SJCRH30 (cell line): ENCODE data around the gene CDCP1. TPM values are rescaled to one million over a fixed set of nuclear protein-coding genes. Genes with fewer than 3 reads are reported as not detected.

Experiments used
- DNase-seq, 2 experiments: peaks; one replicate each; pipeline ENCODE4 v3.0.0-alpha.2; 2015 to 2020
- H3K27ac ChIP-seq: fragments of 250-450 bp; sonication (Bioruptor Pico); 2 replicates; pipeline ENCODE4 v1.5.1; 2020; ENCODE audit warnings: mild to moderate bottlenecking, moderate library complexity
- H3K27me3 ChIP-seq: fragments of 250-450 bp; sonication (Bioruptor Pico); 2 replicates; pipeline ENCODE4 v1.5.1; 2020; ENCODE audit warnings: mild to moderate bottlenecking, moderate library complexity
- H3K36me3 ChIP-seq: fragments of 250-450 bp; sonication (Bioruptor Pico); 2 replicates; pipeline ENCODE4 v1.5.1; 2020; ENCODE audit warnings: mild to moderate bottlenecking, moderate library complexity
- H3K4me1 ChIP-seq: fragments of 250-450 bp; sonication (Bioruptor Pico); 2 replicates; pipeline ENCODE4 v1.5.1; 2020; ENCODE audit warnings: mild to moderate bottlenecking, moderate library complexity
- H3K4me3 ChIP-seq: fragments of 250-450 bp; sonication (Bioruptor Pico); 2 replicates; pipeline ENCODE4 v1.5.1; 2020; ENCODE audit warnings: mild to moderate bottlenecking, moderate library complexity
- H3K9me3 ChIP-seq: fragments of 250-450 bp; sonication (Bioruptor Pico); replicated peaks from 2 replicates; pipeline ENCODE4 v1.5.1; 2020; ENCODE audit warnings: mild to moderate bottlenecking, moderate library complexity
- total RNA-seq: library from RNA; depleted of rRNA; stranded (reverse); fragments of >200 nt; shearing (Covaris generic); gene quantifications from 2 replicates; pipeline ENCODE4 v1.2.3, GENCODE V29; 2014

Gene CDCP1
- total RNA-seq, 1 experiment from 2014 or later, result not detected

- no peaks in the 10 kb centered on the region for H3K36me3 ChIP-seq
- no peak overlapping the region for H3K4me3 ChIP-seq
- no peaks in the 10 kb centered on the region for H3K9me3 ChIP-seq
- DNase-seq, result no peak
- no peaks in the 10 kb centered on the region for H3K4me1 ChIP-seq
- no peak overlapping the region for H3K27ac ChIP-seq
- H3K27me3 ChIP-seq, result no peaks in the 10 kb centered on the region
These were observed 11.2 kb downstream of the CDCP1 start for GRCh38 chr3:45134758-45135521.

- H3K9me3 ChIP-seq, result no peaks in the 10 kb centered on the region
- no peak overlapping the region for H3K4me3 ChIP-seq
- no peak overlapping the region for H3K27ac ChIP-seq
- no peak for DNase-seq
- H3K36me3 ChIP-seq, result no peaks in the 10 kb centered on the region
- no peaks in the 10 kb centered on the region for H3K4me1 ChIP-seq
- no peaks in the 10 kb centered on the region for H3K27me3 ChIP-seq
These were observed 13.5 kb downstream of the CDCP1 start for GRCh38 chr3:45132568-45133211.

- H3K27me3 ChIP-seq, result no peaks in the 10 kb centered on the region
- DNase-seq, result no peak
- H3K9me3 ChIP-seq, result no peaks in the 10 kb centered on the region
- H3K36me3 ChIP-seq, result no peaks in the 10 kb centered on the region
- no peak overlapping the region for H3K27ac ChIP-seq
- H3K4me1 ChIP-seq, result no peaks in the 10 kb centered on the region
- H3K4me3 ChIP-seq, result no peak overlapping the region
These were observed 15.0 kb downstream of the CDCP1 start for GRCh38 chr3:45131201-45131600.

GRCh38 chr3:45130476-45130875, 15.7 kb downstream of the CDCP1 start:
- no peak overlapping the region for H3K4me3 ChIP-seq
- no peaks in the 10 kb centered on the region for H3K36me3 ChIP-seq
- H3K9me3 ChIP-seq, result no peaks in the 10 kb centered on the region
- DNase-seq, result no peak
- H3K27ac ChIP-seq, result no peak overlapping the region
- no peaks in the 10 kb centered on the region for H3K27me3 ChIP-seq
- no peaks in the 10 kb centered on the region for H3K4me1 ChIP-seq

- no peaks in the 10 kb centered on the region for H3K27me3 ChIP-seq
- no peaks in the 10 kb centered on the region for H3K9me3 ChIP-seq
- H3K36me3 ChIP-seq, result no peaks in the 10 kb centered on the region
- DNase-seq, result no peak
- no peak overlapping the region for H3K4me3 ChIP-seq
- H3K4me1 ChIP-seq, result no peaks in the 10 kb centered on the region
- H3K27ac ChIP-seq, result no peak overlapping the region
These were observed 17.2 kb downstream of the CDCP1 start for GRCh38 chr3:45128950-45129349.

- H3K9me3 ChIP-seq, result no peaks in the 10 kb centered on the region
- DNase-seq, result no peak
- H3K27me3 ChIP-seq, result no peaks in the 10 kb centered on the region
- H3K4me3 ChIP-seq, result no peak overlapping the region
- H3K4me1 ChIP-seq, result no peaks in the 10 kb centered on the region
- no peak overlapping the region for H3K27ac ChIP-seq
- no peaks in the 10 kb centered on the region for H3K36me3 ChIP-seq
These were observed 18.9 kb downstream of the CDCP1 start for GRCh38 chr3:45127130-45127822.

GRCh38 chr3:45126730-45127129, 19.4 kb downstream of the CDCP1 start:
- DNase-seq, result no peak
- Histone ChIP-seq H3K27ac (no peak overlapping the region), H3K27me3 (no peaks in the 10 kb centered on the region), H3K4me1 (no peaks in the 10 kb centered on the region), H3K36me3 (no peaks in the 10 kb centered on the region), H3K4me3 (no peak overlapping the region), H3K9me3 (no peaks in the 10 kb centered on the region)

- no peaks in the 10 kb centered on the region for H3K36me3 ChIP-seq
- H3K4me1 ChIP-seq, result no peaks in the 10 kb centered on the region
- H3K4me3 ChIP-seq, result no peak overlapping the region
- no peaks in the 10 kb centered on the region for H3K9me3 ChIP-seq
- no peaks in the 10 kb centered on the region for H3K27me3 ChIP-seq
- DNase-seq, result no peak
- H3K27ac ChIP-seq, result no peak overlapping the region
These were observed 20.6 kb downstream of the CDCP1 start for GRCh38 chr3:45125550-45126026.

GRCh38 chr3:45124956-45125355, 21.2 kb downstream of the CDCP1 start:
- no peaks in the 10 kb centered on the region for H3K9me3 ChIP-seq
- no peak overlapping the region for H3K27ac ChIP-seq
- DNase-seq, result no peak
- no peaks in the 10 kb centered on the region for H3K36me3 ChIP-seq
- H3K4me3 ChIP-seq, result no peak overlapping the region
- H3K4me1 ChIP-seq, result no peaks in the 10 kb centered on the region
- no peaks in the 10 kb centered on the region for H3K27me3 ChIP-seq

GRCh38 chr3:45124352-45124751, 21.8 kb downstream of the CDCP1 start:
- Histone ChIP-seq H3K27ac (no peak overlapping the region), H3K9me3 (no peaks in the 10 kb centered on the region), H3K36me3 (no peaks in the 10 kb centered on the region), H3K4me3 (no peak overlapping the region), H3K4me1 (no peaks in the 10 kb centered on the region), H3K27me3 (no peaks in the 10 kb centered on the region)
- no peak for DNase-seq

- DNase-seq, result no peak
These were observed 22.5 kb downstream of the CDCP1 start for GRCh38 chr3:45123581-45124269.

GRCh38 chr3:45123030-45123429, 23.1 kb downstream of the CDCP1 start:
- Histone ChIP-seq H3K27ac (no peak overlapping the region), H3K36me3 (no peaks in the 10 kb centered on the region), H3K9me3 (no peaks in the 10 kb centered on the region), H3K4me3 (no peak overlapping the region), H3K4me1 (no peaks in the 10 kb centered on the region), H3K27me3 (0 out of 2 replicates have a peak, but pooled peaks cover 4% of the 10 kb centered on the region)
- DNase-seq, result no peak

More at GRCh38 chr3:45123581-45124269, 22.5 kb downstream of the CDCP1 start:
- Histone ChIP-seq H3K4me1 (no peaks in the 10 kb centered on the region), H3K36me3 (no peaks in the 10 kb centered on the region), H3K4me3 (no peak overlapping the region), H3K27ac (no peak overlapping the region), H3K27me3 (no peaks in the 10 kb centered on the region), H3K9me3 (no peaks in the 10 kb centered on the region)

GRCh38 chr3:45120359-45121158, 25.6 kb downstream of the CDCP1 start:
- Histone ChIP-seq H3K4me3 (no peak overlapping the region), H3K9me3 (no peaks in the 10 kb centered on the region), H3K27ac (no peak overlapping the region), H3K36me3 (no peaks in the 10 kb centered on the region), H3K27me3 (0 out of 2 replicates have a peak, but pooled peaks cover 6% of the 10 kb centered on the region), H3K4me1 (no peaks in the 10 kb centered on the region)
- DNase-seq, result no peak

- no peak for DNase-seq
- H3K4me3 ChIP-seq, result no peak overlapping the region
- 0 out of 2 replicates have a peak, but pooled peaks cover 6% of the 10 kb centered on the region for H3K27me3 ChIP-seq
- H3K4me1 ChIP-seq, result no peaks in the 10 kb centered on the region
- no peaks in the 10 kb centered on the region for H3K9me3 ChIP-seq
- H3K36me3 ChIP-seq, result no peaks in the 10 kb centered on the region
- H3K27ac ChIP-seq, result no peak overlapping the region
These were observed 26.3 kb downstream of the CDCP1 start for GRCh38 chr3:45119824-45120358.
